Stomach smooth muscle (tissue), 2 donors: Measurements from ENCODE around the gene SLC9A1.

Experiments used
- H3K27ac ChIP-seq: one replicate; pipeline ENCODE4 v1.7.0; 2013; ENCODE audit warnings: mild to moderate bottlenecking, low read length, inconsistent platforms
- H3K27me3 ChIP-seq, 2 donors: one replicate each; pipeline ENCODE4 v1.7.0; 2013; ENCODE audit warnings: low read length in 2 of 2; ENCODE audit not compliant: insufficient read depth in 2 of 2, control insufficient read depth in 1 of 2
- H3K36me3 ChIP-seq, 2 donors: one replicate each; pipeline ENCODE4 v1.7.0; 2013; ENCODE audit warnings: low read length in 2 of 2; ENCODE audit not compliant: control insufficient read depth in 2 of 2, insufficient read depth in 2 of 2
- H3K4me1 ChIP-seq: one replicate; pipeline ENCODE4 v1.7.0; 2013; ENCODE audit warnings: low read length; ENCODE audit not compliant: control insufficient read depth, insufficient read depth
- H3K4me3 ChIP-seq, 2 donors: one replicate each; pipeline ENCODE4 v1.7.0; 2013; ENCODE audit warnings: low read length in 2 of 2
- H3K9ac ChIP-seq, 2 donors: one replicate each; pipeline ENCODE4 v1.7.0; 2013; ENCODE audit warnings: low read length in 2 of 2, mild to moderate bottlenecking in 1 of 2
- H3K9me3 ChIP-seq, 2 donors: one replicate each; pipeline ENCODE4 v1.7.0; 2013; ENCODE audit warnings: low read length in 2 of 2; ENCODE audit not compliant: control insufficient read depth in 2 of 2
- donor health status: healthy.
- donor health status: Pancreatic carcinoma.

SLC9A1 gene

DNA sequence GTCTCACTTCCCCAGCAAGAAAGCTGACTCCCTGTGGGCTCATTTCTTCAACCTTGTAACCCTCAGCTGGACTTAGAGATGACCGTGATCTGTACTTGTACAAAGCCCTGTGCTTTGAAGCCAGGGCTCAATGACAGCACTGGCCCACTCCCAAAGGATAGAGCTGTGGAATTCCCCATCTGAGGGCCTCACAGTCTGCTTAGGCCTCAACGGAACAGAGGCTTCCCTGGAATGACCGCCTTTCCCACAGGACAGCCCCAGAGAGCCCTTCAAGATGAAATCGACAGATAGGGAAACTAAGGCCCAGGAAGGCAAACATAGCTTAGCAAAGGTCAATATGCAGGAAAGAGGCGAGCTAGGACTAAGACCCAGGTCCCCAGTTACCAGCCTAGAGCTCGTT lies 11.5 kb downstream of the SLC9A1 start:
- Histone ChIP-seq H3K4me3 (no peak overlapping the region), H3K4me1 (peaks cover 37% of the 10 kb centered on the region), H3K36me3 (no peaks in the 10 kb centered on the region), H3K27me3 (no peaks in the 10 kb centered on the region), H3K9me3 (no peaks in the 10 kb centered on the region), H3K27ac (no peak overlapping the region), H3K9ac (peak overlapping the region; percentile 18 to 47)

DNA sequence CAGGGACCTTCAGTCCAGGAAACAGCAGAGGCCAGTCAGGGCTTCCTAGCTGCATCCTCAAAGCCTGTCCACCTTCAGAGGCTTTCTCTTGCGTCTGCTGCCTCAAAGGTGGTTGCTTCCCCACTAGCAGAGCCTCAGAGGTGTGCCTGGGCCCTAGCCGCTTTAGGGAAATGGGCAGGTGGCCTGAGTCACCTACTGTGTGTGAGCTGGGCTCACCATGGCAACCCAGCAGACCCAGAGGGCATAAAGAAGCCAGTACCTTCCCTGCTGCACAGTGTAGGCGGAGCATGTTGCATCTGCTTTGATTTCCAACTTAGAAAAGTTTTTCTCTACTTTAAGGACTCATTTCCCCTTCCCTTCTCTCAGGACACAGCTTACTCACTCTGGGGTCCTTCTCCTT lies 12.5 kb downstream of the SLC9A1 start:
- H3K4me1 ChIP-seq, result peaks cover 44% of the 10 kb centered on the region
- no peak overlapping the region for H3K4me3 ChIP-seq
- no peaks in the 10 kb centered on the region for H3K27me3 ChIP-seq
- no peaks in the 10 kb centered on the region for H3K9me3 ChIP-seq
- H3K27ac ChIP-seq, result no peak overlapping the region
- H3K9ac ChIP-seq, result no peak overlapping the region
- H3K36me3 ChIP-seq, result no peaks in the 10 kb centered on the region

DNA sequence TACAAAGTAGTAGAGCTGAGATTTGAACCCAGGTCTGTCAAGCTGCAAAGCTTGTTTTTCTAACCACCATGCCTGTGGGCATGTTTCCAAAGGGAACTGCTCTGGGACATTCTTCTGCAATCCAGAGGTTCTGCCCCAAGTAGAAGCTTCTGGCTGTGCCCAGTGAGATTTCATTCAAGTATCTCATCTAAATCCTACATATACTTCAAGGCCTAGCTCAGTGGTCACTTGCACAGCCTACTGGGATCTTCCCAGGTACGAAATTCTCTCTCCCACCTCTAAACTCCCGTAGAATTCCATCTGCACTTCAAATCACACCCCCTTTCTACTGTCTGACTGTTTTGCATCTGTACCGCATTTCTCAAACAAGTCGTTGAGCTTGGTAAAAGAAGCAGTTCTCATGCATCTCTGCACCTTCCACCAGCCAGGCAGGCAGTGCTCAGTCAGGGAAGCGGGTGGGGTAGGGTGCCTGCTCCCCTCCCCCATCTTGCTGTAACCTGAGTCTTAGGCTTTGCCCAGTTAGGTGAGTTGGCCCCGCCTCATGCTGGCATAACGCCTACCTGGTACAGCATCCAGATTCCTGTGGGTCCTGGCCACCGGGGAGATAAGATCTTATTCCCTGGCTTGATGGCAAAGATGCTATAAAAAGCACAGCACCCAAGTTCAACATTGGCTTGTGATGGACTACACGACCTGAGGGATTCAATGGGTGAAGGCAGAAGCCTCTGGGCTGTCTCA lies 13.5 kb downstream of the SLC9A1 start:
- Histone ChIP-seq H3K4me1 (peaks cover 53% of the 10 kb centered on the region), H3K36me3 (no peaks in the 10 kb centered on the region)

DNA sequence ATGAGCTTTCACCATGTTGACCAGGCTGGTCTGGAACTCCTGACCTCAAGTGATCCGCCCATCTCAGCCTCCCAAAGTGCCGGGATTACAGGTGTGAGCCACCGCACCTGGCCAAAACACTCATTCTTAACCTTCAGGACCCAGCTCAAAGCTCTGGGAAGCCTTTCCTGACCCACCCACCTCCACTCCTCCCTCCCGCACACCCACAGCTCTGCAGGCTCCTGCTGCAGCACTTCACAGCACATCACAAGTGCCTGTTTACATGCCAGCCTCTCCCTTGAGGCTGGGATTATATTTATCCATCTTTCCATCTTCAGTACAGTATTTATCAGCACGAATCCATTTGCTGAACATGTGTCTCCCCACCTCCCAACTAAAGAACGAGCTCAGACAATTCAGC lies 14.9 kb downstream of the SLC9A1 start:
- H3K9ac ChIP-seq, result no peak overlapping the region
- H3K4me1 ChIP-seq, result peaks cover 47% of the 10 kb centered on the region
- no peak overlapping the region for H3K27ac ChIP-seq
- no peaks in the 10 kb centered on the region for H3K27me3 ChIP-seq
- H3K9me3 ChIP-seq, result no peaks in the 10 kb centered on the region
- no peaks in the 10 kb centered on the region for H3K36me3 ChIP-seq
- H3K4me3 ChIP-seq, result no peak overlapping the region

More for the DNA sequence above, 13.5 kb downstream of the SLC9A1 start:
- H3K9me3 ChIP-seq, result no peaks in the 10 kb centered on the region
- no peak overlapping the region for H3K27ac ChIP-seq
- no peak overlapping the region for H3K9ac ChIP-seq
- no peak overlapping the region for H3K4me3 ChIP-seq
- no peaks in the 10 kb centered on the region for H3K27me3 ChIP-seq

DNA sequence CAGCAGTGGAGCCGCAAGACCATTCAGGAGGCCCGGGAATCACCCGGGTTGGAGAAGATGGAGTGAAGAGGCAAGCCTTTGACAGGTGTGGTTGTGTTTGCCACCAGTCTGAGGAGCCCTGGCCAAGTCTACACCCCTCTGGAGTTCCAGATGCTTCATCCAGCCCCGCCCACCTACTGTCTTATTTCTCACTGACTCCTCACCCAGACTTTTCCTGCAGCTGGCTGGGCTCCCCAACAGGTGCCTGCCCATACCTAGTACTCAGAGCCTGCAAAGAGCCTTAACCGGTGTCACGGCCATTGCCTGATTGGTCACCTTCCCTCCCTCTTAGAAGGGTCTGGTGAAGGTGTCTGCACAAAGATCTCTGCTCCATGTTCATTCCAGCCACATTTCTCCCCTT lies 16.0 kb downstream of the SLC9A1 start:
- H3K9ac ChIP-seq, result no peak overlapping the region
- H3K27ac ChIP-seq, result no peak overlapping the region
- H3K27me3 ChIP-seq, result no peaks in the 10 kb centered on the region
- no peak overlapping the region for H3K4me3 ChIP-seq
- H3K36me3 ChIP-seq, result no peaks in the 10 kb centered on the region
- H3K4me1 ChIP-seq, result peaks cover 46% of the 10 kb centered on the region
- no peaks in the 10 kb centered on the region for H3K9me3 ChIP-seq

DNA sequence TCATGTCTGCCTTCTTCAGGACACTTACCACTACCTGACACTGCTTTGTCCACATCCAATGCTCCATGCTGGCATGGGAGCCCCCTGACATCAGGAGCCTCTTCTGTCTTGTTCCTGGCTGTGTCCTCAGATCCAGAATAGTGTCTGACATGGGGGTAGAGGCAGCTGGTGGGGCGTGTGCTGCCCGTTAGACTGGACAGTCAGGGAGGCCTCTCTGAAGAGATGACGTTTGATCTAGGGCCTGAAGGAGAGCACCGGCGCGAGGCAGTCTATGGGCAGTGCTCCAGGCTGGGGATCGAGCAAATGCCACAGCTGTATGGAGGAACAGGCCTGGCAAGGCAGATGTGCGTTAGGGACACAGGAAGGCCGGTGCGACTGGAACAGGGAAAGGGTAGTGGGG lies 16.6 kb downstream of the SLC9A1 start:
- H3K27ac ChIP-seq, result no peak overlapping the region
- no peaks in the 10 kb centered on the region for H3K36me3 ChIP-seq
- H3K27me3 ChIP-seq, result no peaks in the 10 kb centered on the region
- H3K4me3 ChIP-seq, result no peak overlapping the region
- peaks cover 42% of the 10 kb centered on the region for H3K4me1 ChIP-seq
- H3K9me3 ChIP-seq, result no peaks in the 10 kb centered on the region
- no peak overlapping the region for H3K9ac ChIP-seq

DNA sequence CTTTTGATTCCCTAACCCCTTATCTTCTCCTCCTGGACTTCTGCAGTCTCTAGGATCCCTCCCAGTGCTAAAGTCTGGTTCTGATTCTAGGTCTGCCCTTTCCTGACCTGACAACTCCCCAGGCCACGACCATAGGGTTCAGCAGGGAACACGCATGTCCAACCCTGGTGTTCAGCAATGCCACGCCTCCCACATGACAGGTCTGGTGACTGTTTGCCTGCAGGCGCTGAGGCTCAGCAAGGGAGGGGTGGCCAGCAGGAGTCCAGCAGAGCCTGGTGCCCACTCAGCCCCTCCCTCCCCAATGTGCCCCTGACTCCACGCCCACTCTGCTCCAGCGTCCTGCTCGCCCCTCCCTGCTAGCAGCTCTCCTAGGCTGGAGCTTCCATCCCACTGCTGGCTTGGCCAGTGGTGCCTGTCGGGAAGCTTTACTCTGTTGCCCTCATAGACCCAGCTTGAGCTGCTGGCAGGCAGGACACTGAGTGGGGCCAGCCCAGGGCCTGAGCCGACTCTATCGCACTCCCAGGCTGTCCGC lies 17.3 kb downstream of the SLC9A1 start:
- no peak overlapping the region for H3K27ac ChIP-seq
- H3K27me3 ChIP-seq, result no peaks in the 10 kb centered on the region
- H3K4me3 ChIP-seq, result no peak overlapping the region
- H3K4me1 ChIP-seq, result peaks cover 35% of the 10 kb centered on the region
- no peaks in the 10 kb centered on the region for H3K9me3 ChIP-seq
- H3K9ac ChIP-seq, result no peak overlapping the region
- no peaks in the 10 kb centered on the region for H3K36me3 ChIP-seq

DNA sequence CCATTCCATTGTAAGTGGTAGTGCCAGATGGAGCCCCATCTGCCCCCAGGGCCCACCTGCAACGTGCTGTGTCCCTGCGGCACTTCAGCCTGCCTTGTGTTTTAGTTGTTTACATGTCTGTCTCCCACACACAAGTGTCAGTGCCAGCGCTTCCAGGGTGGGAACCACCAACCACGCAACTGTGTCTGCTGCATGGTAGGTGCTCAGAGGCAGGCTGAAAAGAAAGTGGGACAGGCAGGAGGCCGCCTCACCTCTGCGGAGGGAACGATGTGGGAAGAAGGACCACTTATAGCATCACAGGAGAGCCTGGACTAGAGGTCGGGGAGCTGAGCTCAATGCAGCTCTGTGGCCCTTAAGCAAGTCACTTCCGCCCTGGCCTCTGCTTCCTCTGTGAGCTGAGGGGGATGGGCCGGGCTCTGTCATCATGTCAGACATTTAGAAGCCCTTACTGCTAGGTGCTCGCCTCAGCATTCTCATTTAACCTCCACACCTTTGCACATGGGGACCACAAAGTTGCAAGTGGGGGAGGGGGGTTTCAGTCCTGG lies 17.9 kb downstream of the SLC9A1 start:
- H3K9me3 ChIP-seq, result no peaks in the 10 kb centered on the region
- no peaks in the 10 kb centered on the region for H3K36me3 ChIP-seq
- H3K4me3 ChIP-seq, result no peak overlapping the region
- peaks cover 29% of the 10 kb centered on the region for H3K4me1 ChIP-seq
- H3K27me3 ChIP-seq, result no peaks in the 10 kb centered on the region
- no peak overlapping the region for H3K27ac ChIP-seq
- H3K9ac ChIP-seq, result no peak overlapping the region

DNA sequence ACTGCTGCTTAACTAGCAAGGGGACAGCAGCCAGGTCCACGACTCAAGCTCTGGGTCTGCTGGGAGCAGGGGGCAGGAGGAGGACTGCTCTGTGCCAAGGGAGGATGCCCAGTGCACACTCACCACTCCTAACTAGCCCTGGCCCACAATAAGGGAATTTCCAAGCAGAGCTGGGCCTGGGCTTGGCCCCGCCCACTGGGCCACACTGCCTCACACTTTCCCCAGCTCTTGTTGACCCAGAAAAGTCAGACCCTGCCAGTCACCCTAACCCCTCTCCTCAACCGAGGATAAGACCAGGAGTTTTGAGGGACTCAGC lies 18.7 kb downstream of the SLC9A1 start:
- Histone ChIP-seq H3K4me3 (no peak overlapping the region), H3K27me3 (no peaks in the 10 kb centered on the region), H3K4me1 (peaks cover 29% of the 10 kb centered on the region), H3K9ac (no peak overlapping the region), H3K27ac (no peak overlapping the region), H3K9me3 (no peaks in the 10 kb centered on the region), H3K36me3 (no peaks in the 10 kb centered on the region)

DNA sequence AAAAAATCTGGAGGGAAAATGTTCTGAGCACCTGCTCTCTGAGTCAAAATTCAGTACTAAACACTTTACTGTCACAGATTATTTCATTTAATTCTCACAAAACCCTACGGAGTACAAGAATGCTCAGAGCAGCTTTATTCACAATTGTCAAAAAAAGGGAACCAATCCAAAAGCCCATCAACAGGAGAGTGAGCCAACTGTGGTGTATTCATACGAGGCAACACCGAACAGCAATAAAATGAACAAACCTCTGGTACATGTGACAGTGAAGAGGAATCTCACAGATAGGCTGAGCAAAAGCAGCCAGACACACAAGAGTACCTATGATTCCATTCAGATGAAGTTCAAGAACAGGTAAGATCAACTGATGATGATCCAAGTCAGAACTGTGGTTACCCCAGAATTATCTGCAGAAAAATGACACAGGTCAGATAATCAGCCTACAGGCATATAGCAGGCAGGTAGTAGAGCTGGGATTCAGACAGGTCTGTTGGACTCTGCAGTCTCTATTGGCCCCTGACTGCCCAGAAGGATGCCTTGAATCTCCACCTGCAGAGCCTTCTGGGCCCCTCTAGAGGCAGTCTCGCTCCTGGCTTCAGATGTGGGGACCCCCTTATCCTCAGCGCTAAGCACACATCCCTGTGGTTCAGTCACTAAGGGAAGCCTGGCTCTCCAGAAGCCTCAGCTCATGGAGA lies 19.2 kb downstream of the SLC9A1 start:
- H3K9me3 ChIP-seq, result no peaks in the 10 kb centered on the region
- no peak overlapping the region for H3K9ac ChIP-seq
- no peak overlapping the region for H3K4me3 ChIP-seq
- H3K36me3 ChIP-seq, result no peaks in the 10 kb centered on the region
- no peak overlapping the region for H3K27ac ChIP-seq
- peaks cover 29% of the 10 kb centered on the region for H3K4me1 ChIP-seq
- H3K27me3 ChIP-seq, result no peaks in the 10 kb centered on the region

DNA sequence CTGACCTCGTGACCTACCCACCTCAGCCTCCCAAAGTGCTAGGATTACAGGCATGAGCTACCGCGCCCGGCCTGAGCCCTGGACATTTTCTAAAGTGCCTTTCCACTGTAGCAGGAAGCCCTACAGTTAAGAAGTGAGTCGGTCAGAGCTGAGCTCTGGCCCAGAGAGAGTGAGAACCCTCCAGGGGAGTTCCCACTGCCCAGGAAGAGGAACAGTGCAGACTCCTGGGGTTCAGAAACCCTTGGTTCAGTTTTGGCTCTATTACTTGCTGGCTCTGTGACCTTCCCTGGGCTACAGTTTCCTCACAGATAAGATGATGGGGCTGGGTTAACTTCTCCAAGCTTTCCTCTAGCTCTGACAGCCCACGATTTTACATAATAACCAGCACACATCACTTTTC lies 20.9 kb downstream of the SLC9A1 start:
- peaks cover 28% of the 10 kb centered on the region for H3K4me1 ChIP-seq
- no peaks in the 10 kb centered on the region for H3K27me3 ChIP-seq
- H3K9me3 ChIP-seq, result no peaks in the 10 kb centered on the region
- no peak overlapping the region for H3K9ac ChIP-seq
- no peak overlapping the region for H3K27ac ChIP-seq
- H3K36me3 ChIP-seq, result peaks cover 0 to under 1% of the 10 kb centered on the region in 2 donors
- H3K4me3 ChIP-seq, result no peak overlapping the region
